Aorta (tissue), 5 donors: Measurements from ENCODE around the gene SLC1A5. TPM values are rescaled to one million over a fixed set of nuclear protein-coding genes. Genes with fewer than 3 reads are reported as not detected.

Source experiments
- ATAC-seq: fragments of 200-7000 bp; cut with Tn5 transposase; one replicate; pipeline ENCODE4 v1.9.1; 2022; ENCODE audit warnings: moderate library complexity; ENCODE audit not compliant: low FRiP score
- DNase-seq, 2 donors: peaks; one replicate each; pipeline ENCODE4 v3.0.0-alpha.2; 2020
- H3K27ac ChIP-seq, 2 donors: one replicate each; pipeline ENCODE4 v1.5.1; 2013; ENCODE audit warnings: low read length in 2 of 2, mild to moderate bottlenecking in 2 of 2, moderate library complexity in 2 of 2, control low read depth in 1 of 2, inconsistent platforms in 1 of 2, low read depth in 1 of 2
- H3K27me3 ChIP-seq, 2 donors: one replicate each; pipeline ENCODE4 v1.6.1; 2013; ENCODE audit warnings: control low read depth in 1 of 2, low read length in 1 of 2, mild to moderate bottlenecking in 1 of 2, moderate library complexity in 1 of 2; ENCODE audit not compliant: insufficient read depth in 2 of 2, control insufficient read depth in 1 of 2
- H3K36me3 ChIP-seq, 2 donors: one replicate each; pipeline ENCODE4 v1.6.1; 2013; ENCODE audit warnings: control low read depth in 1 of 2, low read length in 1 of 2, mild to moderate bottlenecking in 1 of 2; ENCODE audit not compliant: insufficient read depth in 2 of 2, control insufficient read depth in 1 of 2
- H3K4me1 ChIP-seq, 2 donors: one replicate each; pipeline ENCODE4 v1.6.1; 2013; ENCODE audit warnings: low read length in 2 of 2, control low read depth in 1 of 2, mild to moderate bottlenecking in 1 of 2, moderate library complexity in 1 of 2; ENCODE audit not compliant: insufficient read depth in 2 of 2, control insufficient read depth in 1 of 2
- H3K4me3 ChIP-seq, 2 donors: one replicate each; pipeline ENCODE4 v1.5.1; 2013; ENCODE audit warnings: low read length in 2 of 2, control low read depth in 1 of 2, mild to moderate bottlenecking in 1 of 2
- H3K9me3 ChIP-seq: one replicate; pipeline ENCODE4 v1.6.1; 2013; ENCODE audit warnings: mild to moderate bottlenecking, low read length; ENCODE audit not compliant: control insufficient read depth
- WGBS, 2 donors: extraction: QIAGEN DNeasy Blood & Tissue Kit; methylation state at CpG; one replicate each; pipeline ENCODE4 v1.1.7; 2013; 5-methylcytosine and 5-hydroxymethylcytosine counted together
- intact Hi-C, 2 donors: fragments of 100-400 bp; cut with DNase I; formaldehyde crosslinking; loops; one replicate each; pipeline versions ENCODE4 v1.14.2 to v1.15.0; 2022
- polyA plus RNA-seq, 2 donors: library from polyadenylated mRNA; stranded (reverse); fragments of 200-250 nt; gene quantifications; one replicate each; pipeline ENCODE4 v1.2.3, GENCODE V29; 2013
- total RNA-seq, 2 donors: library from RNA; stranded (reverse); fragmentation: NEBNext Ultra II Directional; extraction: Animal tissue kit (Norgen Biotek cat#: 25700); gene quantifications; one replicate each; pipeline ENCODE4 v1.2.1, GENCODE V29; 2021
- donor health status: healthy with polysubstance abuse.
- donor health status: Bipolar disorder and iron deficiency.
- donor health status: DM: no; HTN: no; CAD: no.
- donor health status: DM: no; HTN: no; CAD: no.
- donor health status: DM: yes; HTN: yes; CAD: no.

SLC1A5 gene
- total and polyA plus RNA-seq, 4 donors = 15.4 to 56.3 (median 43.6) TPM

- ATAC-seq = no peak
- DNase-seq = no peak
- no peaks in the 10 kb centered on the region for H3K36me3 ChIP-seq
- H3K9me3 ChIP-seq = no peaks in the 10 kb centered on the region
- WGBS, 2 donors = 86% methylated on average over 30 of the region's 30 CpGs
- H3K4me3 ChIP-seq = no peak overlapping the region
- H3K4me1 ChIP-seq = no peaks in the 10 kb centered on the region
- no peaks in the 10 kb centered on the region for H3K27me3 ChIP-seq
- intact Hi-C loops = loop anchor here (10.0 kb wide), 1 partner anchor 238 kb away; no protein-coding TSS in a partner anchor
- no peak overlapping the region for H3K27ac ChIP-seq
These were observed 31.9 kb downstream of the SLC1A5 start for GRCh38 chr19:46756544-46756888.

- 88% methylated on average over 80 to 86 of the region's 86 CpGs for WGBS, 2 donors
- Histone ChIP-seq H3K27me3 (no peaks in the 10 kb centered on the region), H3K4me1 (no peaks in the 10 kb centered on the region), H3K27ac (no peak overlapping the region), H3K36me3 (no peaks in the 10 kb centered on the region), H3K9me3 (no peaks in the 10 kb centered on the region), H3K4me3 (no peak overlapping the region)
- DNase-seq (no peak), ATAC-seq (no peak)
- intact Hi-C loops = loop anchor here (10.0 kb wide), 1 partner anchor 239 kb away; no protein-coding TSS in a partner anchor
These were observed 32.4 kb downstream of the SLC1A5 start for GRCh38 chr19:46755853-46756543.

- intact Hi-C loops = loop anchor here (10.0 kb wide), 1 partner anchor 240 kb away; no protein-coding TSS in a partner anchor
- Histone ChIP-seq H3K27me3 (no peaks in the 10 kb centered on the region), H3K4me1 (no peaks in the 10 kb centered on the region), H3K9me3 (no peaks in the 10 kb centered on the region), H3K27ac (no peak overlapping the region), H3K36me3 (no peaks in the 10 kb centered on the region), H3K4me3 (no peak overlapping the region)
- DNase-seq = peak in 1 of 2 donors; percentile 78
- 75 to 77% methylated on average over 35 to 39 of the region's 39 CpGs for whole genome bisulfite sequencing, 2 donors
- ATAC-seq = peak; percentile 49
These were observed 33.1 kb downstream of the SLC1A5 start for GRCh38 chr19:46755077-46755852.

GRCh38 chr19:46753420-46754155 is 34.8 kb downstream of the SLC1A5 start:
- H3K4me1 ChIP-seq = no peaks in the 10 kb centered on the region
- H3K36me3 ChIP-seq = no peaks in the 10 kb centered on the region
- no peak overlapping the region for H3K27ac ChIP-seq
- intact Hi-C loops = loop anchor here (10.0 kb wide), 1 partner anchor 241 kb away; no protein-coding TSS in a partner anchor
- ATAC-seq = no peak
- no peaks in the 10 kb centered on the region for H3K27me3 ChIP-seq
- no peaks in the 10 kb centered on the region for H3K9me3 ChIP-seq
- no peak overlapping the region for H3K4me3 ChIP-seq
- DNase-seq = peak in 1 of 2 donors; percentile 69
- WGBS, 2 donors = 43 to 45% methylated on average over 4 of the region's 4 CpGs

- peak; percentile 84 to 92 for DNase-seq
- 88% methylated on average over 21 of the region's 21 CpGs for WGBS, 2 donors
- intact Hi-C loops = no loop called here
These were observed 39.9 kb downstream of the SLC1A5 start for GRCh38 chr19:46748325-46749109.

GRCh38 chr19:46746281-46747057 is 41.9 kb downstream of the SLC1A5 start, which contains the start of gene STRN4:
Gene STRN4, minus strand, starts transcription at chr19:46746450. Its CDS starts 20 bp downstream, at chr19:46746430.
- Histone ChIP-seq H3K27ac (peak within 1 kb of the TSS in 1 of 2 donors; percentile 21), H3K27me3 (no peaks in the 10 kb centered on the region), H3K9me3 (no peaks in the 10 kb centered on the region), H3K4me1 (no peaks in the 10 kb centered on the region), H3K36me3 (no peaks in the 10 kb centered on the region), H3K4me3 (peak within 1 kb of the TSS; percentile 96)
- ATAC-seq (peak; percentile 76), DNase-seq (peak in 1 of 2 donors; percentile 62)
- WGBS, 2 donors = 1 to 2% methylated on average over 29 to 74 of the region's 74 CpGs
- intact Hi-C loops = no loop called here

More at GRCh38 chr19:46748325-46749109, 39.9 kb downstream of the SLC1A5 start:
- Histone ChIP-seq H3K9me3 (no peaks in the 10 kb centered on the region), H3K4me3 (no peak overlapping the region), H3K27ac (no peak overlapping the region), H3K4me1 (no peaks in the 10 kb centered on the region), H3K27me3 (no peaks in the 10 kb centered on the region), H3K36me3 (no peaks in the 10 kb centered on the region)
- no peak for ATAC-seq

- Histone ChIP-seq H3K27ac (peak within 1 kb of the TSS in 1 of 2 donors; percentile 21), H3K4me1 (no peaks in the 10 kb centered on the region), H3K4me3 (peak within 1 kb of the TSS; percentile 96), H3K36me3 (no peaks in the 10 kb centered on the region), H3K27me3 (no peaks in the 10 kb centered on the region), H3K9me3 (no peaks in the 10 kb centered on the region)
- intact Hi-C loops = no loop called here
- peak; percentile 74 for ATAC-seq
- DNase-seq = peak in 1 of 2 donors; percentile 61
- WGBS, 2 donors = 1% methylated on average over 34 to 68 of the region's 68 CpGs
These were observed 42.7 kb downstream of the SLC1A5 start, which contains the start of gene FKRP for GRCh38 chr19:46745521-46746280. Gene FKRP, plus strand, starts transcription at chr19:46746057. Its CDS starts 9,394 bp downstream, at chr19:46755451.
